ENCODE measurements around the gene OTULIN.

GRCh38 chr5:14678773-14679334 lies 14.3 kb downstream of the OTULIN start:
- TF ChIP-seq ELF1 (IDR thresholded peaks at IDR 0.05) (no peak), EP300 (IDR thresholded peaks at IDR 0.05; ENCODE audit: borderline replicate concordance in 1 of 2, low read depth in 1 of 2, low read length in 1 of 2) (no peak), CTCF (IDR thresholded peaks at IDR 0.05) (no peak)

Measured in SK-N-SH (cell line).